Cardiac septum (tissue), 1 donor: ENCODE results near the gene CBFB. TPM values are rescaled to one million over a fixed set of nuclear protein-coding genes. Genes with fewer than 3 reads are reported as not detected.
"Not testable (repeated sequence)": the region's sequence is repeated elsewhere in the genome, so short reads cannot be mapped to it uniquely, and the experiment has no call there.

Source experiments
- DNase-seq: peaks from one replicate; pipeline ENCODE4 v3.0.0-alpha.2; 2020; ENCODE audit warnings: low spot score
- intact Hi-C: fragments of 100-400 bp; cut with DNase I; formaldehyde crosslinking; loops from one replicate; pipeline ENCODE4 v1.14.0; 2022
- total RNA-seq: library from RNA; stranded (reverse); fragmentation: NEBNext Ultra II Directional; extraction: Animal tissue kit (Norgen Biotek cat#: 25700); gene quantifications from one replicate; pipeline ENCODE4 v1.2.1, GENCODE V29; 2021
- donor health status: DM: no; HTN: no; CAD: no.

Gene CBFB
- total RNA-seq, 1 donor from 2014 or later: 33.7 TPM

GRCh38 chr16:67111951-67112444 lies 83.0 kb downstream of the CBFB start:
- intact Hi-C loops: no loop called here
- DNase-seq: no peak

DNA sequence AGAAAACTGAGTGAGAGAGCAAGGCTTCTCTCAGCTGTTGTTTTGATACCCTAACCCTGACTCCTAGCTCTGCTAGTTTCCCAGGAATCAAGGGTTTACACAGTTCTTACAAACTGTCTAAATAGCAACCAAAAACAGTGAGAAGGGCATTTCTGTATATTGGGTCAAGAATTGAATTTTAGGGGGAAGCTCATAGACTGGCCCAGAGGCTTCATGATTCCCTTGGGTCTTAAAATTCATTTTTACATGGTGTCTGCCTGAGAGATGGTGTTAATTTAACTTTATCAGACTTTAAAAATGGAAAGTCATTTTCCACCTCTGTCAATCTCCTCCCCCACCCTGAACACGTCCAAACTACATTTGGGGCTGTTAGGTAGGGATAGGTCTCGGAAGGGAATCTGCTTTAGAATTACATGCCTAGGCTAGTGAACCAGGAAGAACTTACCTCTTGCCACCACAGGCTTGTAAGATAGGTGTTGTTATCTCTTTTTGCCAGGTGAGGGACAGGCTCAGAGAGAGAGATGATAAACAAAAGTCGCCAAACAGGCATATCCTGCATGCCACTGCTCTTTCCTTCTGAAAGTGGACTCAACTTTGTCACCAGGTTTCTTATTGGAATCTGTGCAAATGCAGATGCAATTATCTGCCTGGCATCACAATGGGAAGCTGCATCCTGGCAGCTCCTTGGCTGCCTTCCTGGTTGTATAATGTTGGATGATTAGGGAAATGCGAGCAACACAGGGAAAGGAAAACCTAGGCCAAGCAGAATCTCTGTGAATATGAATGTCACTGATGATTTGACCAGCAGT lies 83.8 kb downstream of the CBFB start:
- DNase-seq: no peak
- intact Hi-C loops: no loop called here

- intact Hi-C loops: no loop called here
Observed at GRCh38 chr16:67114793-67115192, 85.8 kb downstream of the CBFB start.

DNA sequence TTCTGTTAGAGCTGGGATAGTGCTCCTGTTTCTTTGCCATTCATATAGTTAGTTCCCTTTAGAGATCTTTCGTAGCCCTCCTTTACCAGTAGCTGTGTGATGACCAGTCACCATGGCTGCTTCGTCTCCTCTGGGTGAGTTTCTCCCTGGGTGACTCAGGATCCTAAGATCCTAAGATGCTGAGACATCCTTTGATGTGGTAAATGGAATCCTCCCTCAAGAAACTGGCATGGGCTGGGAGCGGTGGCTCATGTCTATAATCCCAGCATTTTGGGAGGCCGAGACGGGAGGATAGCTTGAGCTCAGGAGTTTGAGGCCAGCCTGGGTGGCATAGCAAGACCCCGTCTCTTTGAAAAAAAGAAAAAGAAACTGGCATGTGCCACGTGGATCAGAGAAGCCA lies 86.7 kb downstream of the CBFB start:
- DNase-seq: no peak
- intact Hi-C loops: no loop called here

More at GRCh38 chr16:67114793-67115192, 85.8 kb downstream of the CBFB start:
- no peak for DNase-seq

DNA sequence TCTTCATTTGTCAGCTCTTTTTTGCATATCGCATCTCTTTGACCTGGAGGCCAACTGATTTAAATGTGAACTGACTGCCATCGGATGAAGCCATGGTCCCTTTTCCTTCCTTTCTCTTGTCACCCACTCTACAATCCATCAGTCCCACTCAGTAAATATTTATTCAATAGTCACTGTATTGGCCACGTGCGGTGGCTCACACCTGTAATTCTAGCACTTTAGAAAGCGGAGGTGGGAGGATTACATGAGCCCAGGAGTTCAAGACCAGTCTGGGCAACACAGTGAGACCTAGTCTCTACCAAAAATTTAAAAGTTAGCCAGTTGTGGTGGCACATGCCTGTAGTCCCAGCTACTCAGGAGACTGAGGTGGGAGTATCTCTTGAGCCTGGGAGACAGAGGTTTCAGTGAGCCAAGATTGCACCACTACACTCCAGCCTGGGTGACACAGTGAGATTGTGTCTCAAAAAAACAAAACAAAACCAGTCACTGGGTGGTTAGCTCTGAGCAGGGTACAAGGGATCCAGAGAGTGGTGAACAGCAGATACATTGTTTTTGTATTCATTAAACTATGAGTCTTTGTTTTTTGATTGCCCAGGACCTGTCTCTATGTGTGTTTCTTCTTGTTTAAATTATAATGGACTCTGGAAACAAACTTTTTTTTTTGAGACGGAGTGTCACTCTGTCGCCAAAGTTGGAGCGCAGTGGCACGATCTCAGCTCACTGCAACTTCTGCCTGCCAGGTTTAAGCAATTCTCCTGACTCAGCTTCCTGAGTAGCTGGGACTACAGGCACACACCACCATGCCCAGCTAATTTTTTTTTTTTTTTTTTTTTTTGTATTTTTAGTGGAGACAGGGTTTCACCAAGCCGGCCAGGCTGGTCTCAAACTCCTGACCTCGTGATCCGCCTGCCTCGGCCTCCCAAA lies 87.7 kb downstream of the CBFB start:
- intact Hi-C loops: no loop called here
- no peak for DNase-seq

DNA sequence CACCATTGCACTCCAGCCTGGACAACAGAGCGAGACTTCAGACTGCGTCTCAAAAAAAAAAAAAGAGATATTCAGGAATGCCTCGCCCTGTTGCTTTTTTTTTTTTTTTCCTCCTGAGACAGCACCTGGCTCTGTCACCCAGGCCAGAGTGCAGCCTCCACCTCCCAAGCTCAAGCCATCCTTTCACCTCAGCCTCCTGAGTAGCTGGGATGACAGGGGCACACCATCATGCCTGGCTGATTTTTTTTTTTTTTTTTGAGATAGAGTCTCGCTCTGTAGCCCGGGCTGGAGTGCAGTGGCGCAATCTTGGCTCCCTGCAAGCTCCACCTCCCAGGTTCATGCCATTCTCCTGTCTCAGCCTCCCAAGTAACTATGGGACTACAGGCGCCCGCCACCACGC lies 88.8 kb downstream of the CBFB start:
- DNase-seq: no peak

GRCh38 chr16:67120025-67120424 lies 91.1 kb downstream of the CBFB start:
- DNase-seq: no peak
- intact Hi-C loops: no loop called here

More for the DNA sequence above, 88.8 kb downstream of the CBFB start:
- intact Hi-C loops: no loop called here

DNA sequence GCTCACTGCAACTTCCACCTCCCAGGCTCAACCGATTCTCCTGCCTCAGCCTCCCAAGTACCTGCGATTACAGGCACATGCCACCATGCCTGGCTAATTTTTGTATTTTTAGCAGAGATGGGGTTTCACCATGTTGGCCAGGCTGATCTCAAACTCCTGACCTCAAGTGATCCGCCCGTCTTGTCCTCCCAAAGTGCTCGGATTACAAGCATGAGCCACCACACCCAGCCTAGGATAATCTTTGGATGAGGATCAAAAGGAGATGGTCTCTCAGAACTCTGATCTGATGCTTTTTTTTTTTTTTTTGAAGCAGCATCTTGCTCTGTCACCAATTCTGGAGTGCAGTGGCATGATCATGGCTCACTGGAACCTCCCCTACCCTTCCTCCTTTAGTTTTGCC lies 93.8 kb downstream of the CBFB start:
- intact Hi-C loops, DNase-seq: not testable (repeated sequence)

- no peak for DNase-seq
- intact Hi-C loops: no loop called here
Observed at GRCh38 chr16:67128417-67128816, 99.5 kb downstream of the CBFB start.

GRCh38 chr16:67128887-67129286 lies 99.9 kb downstream of the CBFB start:
- intact Hi-C loops: no loop called here
- DNase-seq: no peak

GRCh38 chr16:67129422-67129821 lies 100.5 kb downstream of the CBFB start:
- DNase-seq: no peak
- intact Hi-C loops: no loop called here

DNA sequence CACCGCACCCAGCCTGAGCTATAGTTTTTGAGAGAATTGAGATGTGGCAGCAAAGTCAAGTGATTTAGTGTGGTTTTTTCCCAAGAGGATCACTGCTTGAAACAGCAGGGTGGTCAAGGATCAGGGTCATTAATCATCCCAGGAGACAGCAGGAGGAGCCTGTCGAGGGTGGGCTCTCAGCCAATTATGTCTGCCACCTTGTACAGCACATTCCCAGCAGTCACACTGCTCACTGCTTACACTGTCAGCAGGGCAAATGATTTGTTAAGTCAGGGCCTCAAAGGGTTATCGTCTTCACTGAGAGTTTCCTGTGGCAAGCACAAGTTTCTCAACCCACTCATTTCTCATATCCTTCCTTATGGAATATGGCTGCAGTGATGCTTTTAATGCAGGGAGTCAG lies 108.7 kb downstream of the CBFB start:
- intact Hi-C loops: no loop called here
- DNase-seq: no peak

DNA sequence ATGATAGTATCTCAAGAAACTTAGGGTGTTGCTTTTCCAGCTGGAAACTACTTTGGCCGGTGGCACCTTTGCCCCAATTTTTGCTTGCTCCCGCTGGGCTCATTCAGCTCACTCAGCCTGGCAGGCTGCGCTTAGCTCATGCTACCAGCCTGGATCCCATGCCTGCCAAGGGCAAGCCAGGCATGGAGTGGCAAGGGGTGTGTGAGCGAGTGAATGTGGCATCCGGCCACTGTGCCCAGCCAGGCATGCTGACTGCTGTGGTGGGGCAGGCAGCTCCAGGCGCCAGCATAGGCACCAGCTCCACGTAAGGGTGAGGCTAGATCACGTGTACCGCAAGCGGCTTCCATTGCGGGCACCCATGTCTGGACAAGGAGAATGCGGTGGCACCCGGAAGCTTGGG lies 112.4 kb downstream of the CBFB start:
- intact Hi-C loops: no loop called here
- no peak for DNase-seq

DNA sequence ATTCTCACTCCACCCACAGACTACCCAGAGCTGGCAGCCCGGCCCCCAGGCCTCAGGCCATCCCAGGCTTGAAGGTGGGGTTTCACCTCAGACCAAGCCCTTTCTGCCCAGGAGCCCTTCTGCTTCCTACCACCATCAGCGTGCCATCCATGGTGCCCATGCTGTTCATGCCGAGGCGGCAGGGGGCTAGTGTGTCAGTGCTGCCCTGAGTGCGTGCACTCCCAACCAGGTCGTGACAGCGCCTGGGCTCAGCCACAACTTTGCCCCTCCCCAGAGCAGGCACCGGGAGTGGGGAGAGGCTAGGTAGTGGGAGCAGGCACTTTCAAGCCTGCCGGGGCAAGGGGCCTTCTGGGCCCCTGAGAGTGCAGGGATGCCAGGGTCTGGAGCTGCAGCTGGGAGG lies 113.4 kb downstream of the CBFB start:
- DNase-seq: no peak
- intact Hi-C loops: no loop called here

DNA sequence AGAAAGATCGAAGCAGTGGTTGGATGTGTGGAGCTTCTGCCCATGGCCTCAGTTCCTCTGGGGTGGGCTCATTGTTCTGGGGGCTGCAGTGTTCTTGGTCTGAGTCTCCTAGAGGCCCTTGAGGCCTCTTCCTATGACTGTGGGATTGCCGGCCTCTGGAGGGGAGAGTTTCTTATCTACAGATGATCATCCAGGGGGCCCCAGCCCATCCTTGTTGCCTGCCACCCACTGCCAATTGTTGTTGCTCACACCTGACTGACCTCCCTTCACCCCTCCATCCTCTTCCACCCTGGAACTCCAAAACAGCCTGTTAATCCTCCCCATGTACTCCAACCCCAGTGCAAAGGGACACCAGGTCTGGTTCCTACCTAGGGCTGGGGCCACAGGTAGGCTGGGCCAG lies 116.0 kb downstream of the CBFB start:
- DNase-seq: no peak
- intact Hi-C loops: no loop called here

DNA sequence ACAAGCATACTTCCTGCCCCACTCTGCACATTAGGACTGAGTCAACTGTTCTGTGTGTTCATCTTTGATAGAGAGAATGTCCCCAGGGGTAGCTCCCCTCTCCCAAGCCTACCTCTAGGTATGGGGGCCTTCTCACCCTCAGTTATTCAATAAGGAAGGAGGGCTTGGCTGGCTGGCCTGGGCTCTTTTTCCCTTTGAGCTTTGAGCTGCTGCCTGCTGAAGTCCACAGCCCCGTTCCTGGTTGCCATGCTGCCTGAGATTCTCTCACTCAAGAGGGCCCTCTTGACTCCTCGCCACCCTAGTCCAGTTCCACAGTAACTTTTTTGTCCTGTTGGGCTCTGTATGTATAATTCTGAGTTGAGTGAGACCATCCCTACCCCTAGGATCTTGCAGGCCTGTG lies 116.8 kb downstream of the CBFB start:
- DNase-seq: no peak
- intact Hi-C loops: no loop called here

DNA sequence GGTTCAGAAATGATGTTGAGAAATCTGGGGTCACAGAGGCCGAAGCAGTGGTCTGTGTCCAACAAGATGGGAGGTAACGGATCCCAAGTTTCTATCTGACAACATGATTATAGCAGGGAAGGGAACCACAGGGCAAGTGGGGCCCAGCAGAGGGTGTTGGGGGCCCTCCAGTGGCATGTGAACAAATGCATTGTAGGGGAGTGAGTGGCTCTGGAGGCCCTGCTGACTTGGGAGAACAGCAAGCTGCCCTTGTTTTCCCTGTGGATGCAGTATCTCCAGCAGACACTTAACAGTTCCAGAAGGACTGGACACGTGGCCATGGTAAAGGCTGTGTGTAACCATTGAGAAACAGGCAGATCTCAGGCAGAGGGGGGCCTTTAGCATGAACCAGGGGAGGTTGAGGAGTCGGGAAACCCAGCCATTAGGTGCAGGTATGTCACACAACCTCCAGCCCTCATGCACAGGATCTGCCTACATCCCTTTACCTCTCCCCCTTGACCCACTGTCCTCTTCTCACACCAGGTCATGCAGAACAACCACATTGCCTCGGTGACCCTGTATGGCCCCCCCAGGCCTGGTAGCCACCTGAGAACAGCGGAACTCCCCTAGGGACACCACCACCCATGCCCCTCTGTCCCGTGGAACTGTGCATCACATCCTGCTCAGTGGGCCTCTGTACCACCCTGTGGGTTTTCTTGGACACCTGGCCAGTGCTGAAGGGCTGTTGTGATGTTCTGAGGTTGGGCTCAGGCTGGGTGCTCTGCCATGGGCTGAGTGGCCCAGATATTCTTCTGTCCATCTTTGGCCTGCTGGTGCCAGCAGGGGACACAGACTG lies 117.8 kb downstream of the CBFB start:
- DNase-seq: no peak

GRCh38 chr16:67147437-67148140 lies 118.6 kb downstream of the CBFB start:
- no peak for DNase-seq

More for the DNA sequence above, 117.8 kb downstream of the CBFB start:
- intact Hi-C loops: no loop called here

GRCh38 chr16:67148221-67148620 lies 119.3 kb downstream of the CBFB start:
- no peak for DNase-seq
- intact Hi-C loops: no loop called here

More at GRCh38 chr16:67147437-67148140, 118.6 kb downstream of the CBFB start:
- intact Hi-C loops: no loop called here
